Endothelial cell of umbilical vein (primary cell): ENCODE measurements around the gene TRIM27.

ENCODE experiments used
- EZH2 ChIP-seq: IDR thresholded peaks from 2 replicates; pipeline ENCODE4 v1.6.1; 2012; ENCODE audit warnings: borderline replicate concordance, low read depth, mild to moderate bottlenecking, moderate library complexity, low read length, inconsistent platforms; ENCODE audit not compliant: severe bottlenecking
- POLR2AphosphoS5 ChIP-seq: IDR thresholded peaks from 2 replicates; pipeline ENCODE4 v1.6.1; 2012; ENCODE audit warnings: low read depth, mild to moderate bottlenecking, control low read depth, low read length, moderate library complexity; ENCODE audit not compliant: insufficient read depth

GRCh38 chr6:28945349-28945748 is 21.6 kb upstream of the TRIM27 start:
- no peak for TF ChIP-seq POLR2AphosphoS5
- TF ChIP-seq EZH2, result no peak
